Measurements from ENCODE around the gene MADCAM1.
A peak's percentile ranks its signal among the peaks of the same experiment; 100 is the strongest.

Gene MADCAM1

DNA sequence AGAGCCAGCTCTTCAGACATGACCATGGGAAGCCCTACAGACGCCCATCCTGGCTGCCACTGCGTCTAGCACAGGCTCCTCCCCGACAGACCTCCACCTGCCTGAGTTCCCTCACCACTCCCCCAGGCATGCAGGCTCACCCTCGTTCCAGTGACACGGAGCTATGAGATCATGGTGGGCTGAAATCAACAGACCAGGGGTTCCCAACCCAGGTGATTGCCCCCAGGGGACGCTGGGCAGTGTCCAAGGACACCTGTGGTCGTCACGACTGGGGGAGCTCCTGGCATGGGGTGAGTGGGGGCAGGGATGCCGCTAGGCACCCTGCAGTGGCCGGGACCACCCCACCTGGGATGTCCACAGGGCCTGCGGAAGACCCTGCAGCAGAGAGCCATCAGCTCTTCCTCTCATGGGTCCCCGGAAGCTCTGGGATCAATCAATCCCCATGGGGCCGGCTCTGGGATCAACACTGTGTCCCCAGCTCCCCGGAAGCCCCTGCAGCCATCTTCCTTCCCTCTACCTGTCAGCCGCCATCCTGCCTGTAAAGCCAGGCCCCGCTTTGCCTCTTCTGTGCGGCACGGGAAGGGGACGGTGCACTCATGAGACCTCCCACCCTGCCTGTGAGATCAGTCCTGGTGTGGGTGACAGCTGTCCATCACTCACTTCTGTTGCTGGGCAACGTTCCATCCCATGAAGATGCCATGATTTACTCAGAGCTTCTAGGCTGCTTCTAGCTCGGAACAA is 12.8 kb upstream of the MADCAM1 start:
- H3K36me3 ChIP-seq (replicated peaks) = no peaks in the 10 kb centered on the region
- no peaks in the 10 kb centered on the region for H3K27me3 ChIP-seq (replicated peaks)
- H3K27ac ChIP-seq = no peak overlapping the region
- TF ChIP-seq, protein P1, sequence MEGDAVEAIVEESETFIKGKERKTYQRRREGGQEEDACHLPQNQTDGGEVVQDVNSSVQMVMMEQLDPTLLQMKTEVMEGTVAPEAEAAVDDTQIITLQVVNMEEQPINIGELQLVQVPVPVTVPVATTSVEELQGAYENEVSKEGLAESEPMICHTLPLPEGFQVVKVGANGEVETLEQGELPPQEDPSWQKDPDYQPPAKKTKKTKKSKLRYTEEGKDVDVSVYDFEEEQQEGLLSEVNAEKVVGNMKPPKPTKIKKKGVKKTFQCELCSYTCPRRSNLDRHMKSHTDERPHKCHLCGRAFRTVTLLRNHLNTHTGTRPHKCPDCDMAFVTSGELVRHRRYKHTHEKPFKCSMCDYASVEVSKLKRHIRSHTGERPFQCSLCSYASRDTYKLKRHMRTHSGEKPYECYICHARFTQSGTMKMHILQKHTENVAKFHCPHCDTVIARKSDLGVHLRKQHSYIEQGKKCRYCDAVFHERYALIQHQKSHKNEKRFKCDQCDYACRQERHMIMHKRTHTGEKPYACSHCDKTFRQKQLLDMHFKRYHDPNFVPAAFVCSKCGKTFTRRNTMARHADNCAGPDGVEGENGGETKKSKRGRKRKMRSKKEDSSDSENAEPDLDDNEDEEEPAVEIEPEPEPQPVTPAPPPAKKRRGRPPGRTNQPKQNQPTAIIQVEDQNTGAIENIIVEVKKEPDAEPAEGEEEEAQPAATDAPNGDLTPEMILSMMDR (IDR thresholded peaks at IDR 0.05; ENCODE audit: low read depth, low read length, missing control alignments) = no peak
- no peak overlapping the region for H3K4me3 ChIP-seq (ENCODE audit: low read depth, low read length)
- in situ Hi-C loops (cut with HindIII; ENCODE audit: low pct_ligation_motif_present, low sequenced_read_pairs) = no loop called here
- DNase-seq = no peak

DNA sequence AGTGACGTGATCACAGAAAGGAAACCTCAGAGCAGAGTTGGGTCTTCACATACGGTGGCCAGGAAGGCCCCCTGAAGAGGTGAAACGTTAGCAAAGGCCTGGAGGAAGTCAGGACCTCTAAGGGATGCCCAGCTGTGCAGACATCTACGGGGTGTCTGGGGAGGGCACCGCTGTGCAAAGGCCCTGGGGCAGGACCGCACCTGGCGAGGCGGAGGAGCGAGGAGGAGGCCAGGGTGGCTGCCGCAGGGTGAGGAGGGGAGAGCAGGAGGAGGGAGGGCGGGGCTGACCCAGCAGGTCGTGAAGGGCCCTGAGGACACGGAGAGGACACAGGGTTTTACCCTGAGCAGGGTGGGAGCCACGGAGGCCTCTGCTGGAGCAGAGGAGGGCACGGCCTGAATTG is 11.8 kb upstream of the MADCAM1 start:
- Histone ChIP-seq H3K4me3 (ENCODE audit: low read depth, low read length) (no peak overlapping the region), H3K27ac (no peak overlapping the region), H3K36me3 (replicated peaks) (no peaks in the 10 kb centered on the region), H3K27me3 (replicated peaks) (no peaks in the 10 kb centered on the region)
- TF ChIP-seq, protein P1 (IDR thresholded peaks at IDR 0.05; ENCODE audit: low read depth, low read length, missing control alignments) = no peak
- in situ Hi-C loops (cut with HindIII; ENCODE audit: low pct_ligation_motif_present, low sequenced_read_pairs) = no loop called here
- no peak for DNase-seq

DNA sequence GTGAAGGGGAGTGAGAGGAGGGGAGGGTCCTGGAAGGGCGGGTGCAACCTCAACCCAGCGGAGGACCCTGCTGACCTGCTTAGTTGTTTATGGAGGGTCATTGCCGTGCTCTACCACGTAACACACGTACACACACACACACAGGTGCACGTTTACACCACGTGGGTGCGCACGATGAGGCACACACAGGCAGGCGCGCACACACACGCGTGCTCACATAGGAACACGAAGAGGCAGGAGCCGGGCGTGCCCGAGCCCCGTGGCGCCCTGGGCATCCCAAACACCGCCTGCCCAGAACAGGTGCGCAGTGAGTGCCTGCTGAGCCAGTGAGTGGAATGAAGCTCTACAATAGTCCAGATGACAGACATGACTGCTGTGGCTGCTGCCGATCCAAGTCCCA is 11.2 kb upstream of the MADCAM1 start:
- no peak for DNase-seq
- Histone ChIP-seq H3K36me3 (replicated peaks) (no peaks in the 10 kb centered on the region), H3K4me3 (ENCODE audit: low read depth, low read length) (no peak overlapping the region), H3K27me3 (replicated peaks) (no peaks in the 10 kb centered on the region), H3K27ac (no peak overlapping the region)
- in situ Hi-C loops (cut with HindIII; ENCODE audit: low pct_ligation_motif_present, low sequenced_read_pairs) = no loop called here
- TF ChIP-seq, protein P1 (IDR thresholded peaks at IDR 0.05; ENCODE audit: low read depth, low read length, missing control alignments) = no peak

DNA sequence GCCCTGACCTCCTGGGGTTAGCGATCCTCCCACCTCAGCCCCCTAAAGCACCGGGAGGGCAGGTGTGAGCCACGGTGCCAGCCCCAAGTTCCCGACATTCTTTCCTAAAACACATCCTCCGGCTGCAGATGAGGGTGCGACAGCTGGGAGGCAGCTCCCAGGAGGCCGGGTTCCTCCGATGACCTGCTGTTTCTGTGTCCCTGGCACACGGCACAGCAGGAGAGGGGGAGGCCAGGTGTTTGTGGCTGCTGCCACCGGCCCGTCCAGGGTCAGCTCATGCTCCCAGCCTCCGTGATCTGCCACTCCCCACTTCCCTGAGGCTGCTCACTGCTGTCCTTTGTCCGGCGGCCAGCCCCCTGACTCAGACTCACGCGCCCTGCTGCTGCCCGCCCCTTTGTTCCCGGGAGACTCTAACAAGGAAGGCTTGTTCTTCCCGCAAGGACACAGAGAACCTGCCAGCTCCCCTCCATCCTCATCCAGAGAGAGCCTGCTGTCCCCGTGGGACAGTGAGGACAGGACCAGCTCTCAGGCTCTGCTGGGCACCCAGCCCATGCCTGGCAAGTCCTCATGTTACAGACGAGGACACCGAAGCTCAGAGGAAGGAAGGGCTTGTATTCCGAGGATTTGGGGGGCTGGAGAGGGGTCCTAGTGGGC is 10.6 kb upstream of the MADCAM1 start:
- H3K27ac ChIP-seq = no peak overlapping the region
- no peaks in the 10 kb centered on the region for H3K27me3 ChIP-seq (replicated peaks)
- no peak overlapping the region for H3K4me3 ChIP-seq (ENCODE audit: low read depth, low read length)
- H3K36me3 ChIP-seq (replicated peaks) = no peaks in the 10 kb centered on the region
- TF ChIP-seq, protein P1 (IDR thresholded peaks at IDR 0.05; ENCODE audit: low read depth, low read length, missing control alignments) = no peak
- DNase-seq = no peak
- in situ Hi-C loops (cut with HindIII; ENCODE audit: low pct_ligation_motif_present, low sequenced_read_pairs) = no loop called here

DNA sequence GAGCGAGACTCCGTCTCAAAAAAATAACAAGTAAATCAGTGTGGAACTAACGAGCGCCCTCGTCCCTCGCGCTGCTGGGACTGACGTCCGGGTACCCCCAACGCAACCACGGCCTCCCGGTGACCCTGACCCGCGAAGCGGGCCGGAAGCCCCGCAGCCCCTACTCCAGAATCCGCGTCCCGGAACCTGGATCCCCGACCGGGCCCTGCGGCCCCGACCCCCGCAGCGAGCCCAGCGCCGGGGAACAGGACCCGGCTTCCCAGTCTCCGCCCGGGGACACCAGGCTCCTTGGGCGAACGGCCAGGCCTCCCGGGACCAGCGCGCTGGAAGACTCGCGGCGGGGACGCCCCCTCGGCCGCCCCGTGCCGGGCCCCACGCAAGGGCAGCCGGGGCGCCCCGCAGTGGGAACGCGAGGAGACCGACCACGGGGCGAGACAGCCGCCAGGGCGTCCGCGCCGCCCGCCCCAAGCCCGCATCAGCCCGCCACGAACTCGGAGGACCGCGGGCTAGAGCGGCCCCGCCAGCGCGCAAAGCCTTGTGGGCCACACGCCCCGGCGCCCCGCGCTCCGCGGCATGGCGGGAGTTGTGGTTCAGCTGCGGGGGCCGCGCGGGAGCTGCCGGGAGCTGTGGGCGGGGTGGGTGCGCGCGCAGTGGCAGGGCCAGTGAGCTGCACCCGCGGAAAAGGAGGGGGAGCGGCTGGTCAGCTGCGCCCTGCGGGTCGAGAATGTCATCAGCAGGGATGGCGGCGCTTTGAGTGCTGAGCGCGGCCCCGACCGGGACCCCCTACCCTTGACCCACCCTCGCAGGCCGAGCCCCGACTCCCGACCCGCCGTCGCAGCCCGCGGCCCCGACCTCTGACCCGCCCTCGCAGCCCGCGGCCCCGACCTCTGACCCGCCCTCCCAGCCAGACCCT is 7.5 kb upstream of the MADCAM1 start:
- TF ChIP-seq, protein P1 (IDR thresholded peaks at IDR 0.05; ENCODE audit: low read depth, low read length, missing control alignments) = no peak
- DNase-seq = peak; percentile 75
- in situ Hi-C loops (cut with HindIII; ENCODE audit: low pct_ligation_motif_present, low sequenced_read_pairs) = no loop called here
- no peaks in the 10 kb centered on the region for H3K27me3 ChIP-seq (replicated peaks)
- no peaks in the 10 kb centered on the region for H3K36me3 ChIP-seq (replicated peaks)
- H3K4me3 ChIP-seq (ENCODE audit: low read depth, low read length) = peak overlapping the region; percentile 72
- H3K27ac ChIP-seq = peak overlapping the region; percentile 60

Data from brain microvascular endothelial cell (primary cell).